Stomach (tissue), 4 donors: Measurements from ENCODE around the gene ADAMTSL4.

Experiments
- EP300 ChIP-seq: sonication (generic); formaldehyde crosslinking; IDR thresholded peaks from one replicate; pipeline ENCODE4 v1.6.1; 2017; ENCODE audit warnings: antibody characterized with exemption
- POLR2A ChIP-seq, 4 donors: fragments of 450-650 bp; IDR thresholded peaks; one replicate each; pipeline ENCODE4 v1.6.1; 2016; ENCODE audit warnings: antibody characterized with exemption in 4 of 4, control low read depth in 2 of 4, mild to moderate bottlenecking in 1 of 4, moderate library complexity in 1 of 4
- POLR2AphosphoS5 ChIP-seq, 3 donors: sonication (generic); formaldehyde crosslinking; IDR thresholded peaks; one replicate each; pipeline ENCODE4 v1.6.1; 2016; ENCODE audit warnings: antibody characterized with exemption in 3 of 3
- TF ChIP-seq, protein P1 (sequence below), 7 experiments: fragments of 450-650 bp in 4 of 7; fragments of 200-600 bp in 3 of 7; sonication (generic) in 3 of 7; IDR thresholded peaks; one replicate each; pipeline ENCODE4 v1.5.1; 2016 to 2019; ENCODE audit warnings: antibody characterized with exemption in 7 of 7, control low read depth in 2 of 7, mild to moderate bottlenecking in 1 of 7

DNA sequence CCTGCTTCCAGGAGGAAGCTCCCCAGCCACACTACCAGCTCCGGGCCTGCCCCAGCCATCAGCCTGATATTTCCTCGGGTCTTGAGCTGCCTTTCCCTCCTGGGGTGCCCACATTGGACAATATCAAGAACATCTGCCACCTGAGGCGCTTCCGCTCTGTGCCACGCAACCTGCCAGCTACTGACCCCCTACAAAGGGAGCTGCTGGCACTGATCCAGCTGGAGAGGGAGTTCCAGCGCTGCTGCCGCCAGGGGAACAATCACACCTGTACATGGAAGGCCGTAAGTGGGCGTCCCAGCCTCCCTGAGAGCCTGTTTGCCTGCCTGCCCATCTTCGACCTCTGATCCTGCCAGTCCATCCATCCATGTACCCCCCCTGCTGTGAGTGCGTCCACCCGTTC lies 37.7 kb upstream of the ADAMTSL4 start:
- TF ChIP-seq POLR2A (IDR thresholded peaks at IDR 0.05), result no peak
- no peak for TF ChIP-seq EP300
- TF ChIP-seq, protein P1, sequence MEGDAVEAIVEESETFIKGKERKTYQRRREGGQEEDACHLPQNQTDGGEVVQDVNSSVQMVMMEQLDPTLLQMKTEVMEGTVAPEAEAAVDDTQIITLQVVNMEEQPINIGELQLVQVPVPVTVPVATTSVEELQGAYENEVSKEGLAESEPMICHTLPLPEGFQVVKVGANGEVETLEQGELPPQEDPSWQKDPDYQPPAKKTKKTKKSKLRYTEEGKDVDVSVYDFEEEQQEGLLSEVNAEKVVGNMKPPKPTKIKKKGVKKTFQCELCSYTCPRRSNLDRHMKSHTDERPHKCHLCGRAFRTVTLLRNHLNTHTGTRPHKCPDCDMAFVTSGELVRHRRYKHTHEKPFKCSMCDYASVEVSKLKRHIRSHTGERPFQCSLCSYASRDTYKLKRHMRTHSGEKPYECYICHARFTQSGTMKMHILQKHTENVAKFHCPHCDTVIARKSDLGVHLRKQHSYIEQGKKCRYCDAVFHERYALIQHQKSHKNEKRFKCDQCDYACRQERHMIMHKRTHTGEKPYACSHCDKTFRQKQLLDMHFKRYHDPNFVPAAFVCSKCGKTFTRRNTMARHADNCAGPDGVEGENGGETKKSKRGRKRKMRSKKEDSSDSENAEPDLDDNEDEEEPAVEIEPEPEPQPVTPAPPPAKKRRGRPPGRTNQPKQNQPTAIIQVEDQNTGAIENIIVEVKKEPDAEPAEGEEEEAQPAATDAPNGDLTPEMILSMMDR (IDR thresholded peaks at IDR 0.05), result no peak
- TF ChIP-seq POLR2AphosphoS5 (IDR thresholded peaks at IDR 0.05), result no peak
